MM.1S (cell line): Measurements from ENCODE around the gene METTL9.
"Not testable (repeated sequence)": the region's sequence is repeated elsewhere in the genome, so short reads cannot be mapped to it uniquely, and the experiment has no call there.

Experiments
- DNase-seq: peaks from one replicate; pipeline ENCODE4 v3.0.0-alpha.2; 2015
- H2AFZ ChIP-seq: fragments of 300-600 bp; sonication (generic); 2 replicates; pipeline ENCODE4 v1.6.0; 2016; ENCODE audit warnings: antibody characterized with exemption, low read length
- H3F3A ChIP-seq: fragments of 300-600 bp; sonication (generic); 2 replicates; pipeline ENCODE4 v1.6.1; 2016; ENCODE audit warnings: mild to moderate bottlenecking, antibody characterized with exemption, low read length, moderate library complexity, mixed read lengths; ENCODE audit not compliant: insufficient read depth
- H3K27ac ChIP-seq: fragments of 300-600 bp; sonication (generic); 2 replicates; pipeline ENCODE4 v1.5.1; 2016; ENCODE audit warnings: mild to moderate bottlenecking, low read length
- H3K27me3 ChIP-seq: fragments of 300-600 bp; sonication (generic); replicated peaks from 2 replicates; pipeline ENCODE4 v1.6.0; 2016; ENCODE audit warnings: low read length; ENCODE audit not compliant: insufficient read depth
- H3K36me3 ChIP-seq: fragments of 300-600 bp; sonication (generic); replicated peaks from 2 replicates; pipeline ENCODE4 v1.6.1; 2016; ENCODE audit warnings: mild to moderate bottlenecking, low read length, mixed read lengths; ENCODE audit not compliant: insufficient read depth
- H3K4me1 ChIP-seq: fragments of 300-600 bp; sonication (generic); 2 replicates; pipeline ENCODE4 v1.6.1; 2016; ENCODE audit warnings: low read length, mixed read lengths
- H3K4me2 ChIP-seq: fragments of 300-600 bp; sonication (generic); 2 replicates; pipeline ENCODE4 v1.6.0; 2016; ENCODE audit warnings: low read depth, low read length
- H3K4me3 ChIP-seq: fragments of 300-600 bp; sonication (generic); 2 replicates; pipeline ENCODE4 v1.5.1; 2016; ENCODE audit warnings: low read length, mixed read lengths
- H3K79me2 ChIP-seq: fragments of 300-600 bp; sonication (generic); 2 replicates; pipeline ENCODE4 v1.6.1; 2016; ENCODE audit warnings: mixed run types, low read length, mixed read lengths
- H3K9ac ChIP-seq: fragments of 300-600 bp; sonication (generic); 2 replicates; pipeline ENCODE4 v1.6.1; 2016; ENCODE audit warnings: low read length, mixed read lengths
- H3K9me2 ChIP-seq: fragments of 300-600 bp; sonication (generic); replicated peaks from 2 replicates; pipeline ENCODE4 v1.6.1; 2016; ENCODE audit warnings: mild to moderate bottlenecking, low read length, mixed read lengths; ENCODE audit not compliant: insufficient read depth
- H3K9me3 ChIP-seq: fragments of 300-600 bp; sonication (generic); replicated peaks from 2 replicates; pipeline ENCODE4 v1.6.1; 2016; ENCODE audit warnings: mild to moderate bottlenecking, low read length, mixed read lengths; ENCODE audit not compliant: insufficient read depth
- H4K20me1 ChIP-seq: fragments of 300-600 bp; sonication (generic); 2 replicates; pipeline ENCODE4 v1.6.1; 2016; ENCODE audit warnings: mild to moderate bottlenecking, low read length, moderate library complexity, mixed read lengths; ENCODE audit not compliant: insufficient read depth
- EZH2 ChIP-seq: fragments of 300-600 bp; sonication (generic); optimal IDR thresholded peaks from 2 replicates; pipeline ENCODE3; 2017; ENCODE audit warnings: low read depth, mild to moderate bottlenecking, antibody characterized with exemption, low read length, mixed read lengths
- EZH2phosphoT487 ChIP-seq: fragments of 300-600 bp; sonication (generic); IDR thresholded peaks from 2 replicates; pipeline ENCODE4 v1.6.1; 2018; ENCODE audit warnings: antibody characterized with exemption, low read length
- TF ChIP-seq, protein P1 (sequence below): fragments of 300-600 bp; sonication (generic); IDR thresholded peaks from 2 replicates; pipeline ENCODE4 v1.5.1; 2016; ENCODE audit warnings: antibody characterized with exemption, low read length, mixed read lengths

Gene METTL9

DNA sequence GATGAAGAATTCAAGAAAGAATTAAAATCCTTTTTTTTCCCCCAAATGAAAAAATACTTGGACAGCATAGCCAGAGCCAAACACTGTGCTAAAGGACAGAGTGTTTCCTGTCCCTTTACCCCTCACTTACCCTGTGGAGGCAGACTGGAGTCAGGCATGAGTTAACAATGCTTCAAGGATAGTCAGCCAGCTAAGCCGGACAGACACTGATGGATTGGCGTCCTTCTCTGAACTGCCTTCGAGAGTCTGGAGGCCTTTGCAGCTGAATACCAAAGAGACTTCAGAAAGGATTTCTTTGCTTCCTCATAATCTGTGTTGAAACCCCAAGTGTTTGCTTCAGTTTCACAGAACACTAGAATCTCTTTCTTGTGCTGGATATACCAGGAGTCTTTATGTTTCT lies 4.6 kb downstream of the METTL9 start:
- H4K20me1 ChIP-seq = no peaks in the 10 kb centered on the region
- TF ChIP-seq EZH2 (no peak), EZH2phosphoT487 (no peak)
- TF ChIP-seq, protein P1, sequence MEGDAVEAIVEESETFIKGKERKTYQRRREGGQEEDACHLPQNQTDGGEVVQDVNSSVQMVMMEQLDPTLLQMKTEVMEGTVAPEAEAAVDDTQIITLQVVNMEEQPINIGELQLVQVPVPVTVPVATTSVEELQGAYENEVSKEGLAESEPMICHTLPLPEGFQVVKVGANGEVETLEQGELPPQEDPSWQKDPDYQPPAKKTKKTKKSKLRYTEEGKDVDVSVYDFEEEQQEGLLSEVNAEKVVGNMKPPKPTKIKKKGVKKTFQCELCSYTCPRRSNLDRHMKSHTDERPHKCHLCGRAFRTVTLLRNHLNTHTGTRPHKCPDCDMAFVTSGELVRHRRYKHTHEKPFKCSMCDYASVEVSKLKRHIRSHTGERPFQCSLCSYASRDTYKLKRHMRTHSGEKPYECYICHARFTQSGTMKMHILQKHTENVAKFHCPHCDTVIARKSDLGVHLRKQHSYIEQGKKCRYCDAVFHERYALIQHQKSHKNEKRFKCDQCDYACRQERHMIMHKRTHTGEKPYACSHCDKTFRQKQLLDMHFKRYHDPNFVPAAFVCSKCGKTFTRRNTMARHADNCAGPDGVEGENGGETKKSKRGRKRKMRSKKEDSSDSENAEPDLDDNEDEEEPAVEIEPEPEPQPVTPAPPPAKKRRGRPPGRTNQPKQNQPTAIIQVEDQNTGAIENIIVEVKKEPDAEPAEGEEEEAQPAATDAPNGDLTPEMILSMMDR = no peak
- no peaks in the 10 kb centered on the region for H3K9me3 ChIP-seq
- no peaks in the 10 kb centered on the region for H3K36me3 ChIP-seq
- no peak overlapping the region for H3K4me2 ChIP-seq
- no peaks in the 10 kb centered on the region for H3K9me2 ChIP-seq
- H3K79me2 ChIP-seq = peaks cover 90% of the 10 kb centered on the region
- H3K27me3 ChIP-seq = no peaks in the 10 kb centered on the region
- H3K27ac ChIP-seq = no peak overlapping the region
- H3K4me3 ChIP-seq = no peak overlapping the region
- H3K4me1 ChIP-seq = peaks cover 19% of the 10 kb centered on the region
- H3F3A ChIP-seq = peaks cover 10% of the 10 kb centered on the region; the same call in 1 of the 2 replicates
- H2AFZ ChIP-seq = no peak overlapping the region
- no peak for DNase-seq
- no peak overlapping the region for H3K9ac ChIP-seq

- H2AFZ ChIP-seq, H3K9me2 ChIP-seq, H3K4me3 ChIP-seq, H3K36me3 ChIP-seq, H4K20me1 ChIP-seq, H3K9ac ChIP-seq, H3K4me2 ChIP-seq, H3K27ac ChIP-seq, H3K9me3 ChIP-seq, DNase-seq, H3F3A ChIP-seq, H3K27me3 ChIP-seq: not testable (repeated sequence)
- Histone ChIP-seq H3K79me2 (peaks cover 100% of the 10 kb centered on the region), H3K4me1 (peaks cover 17% of the 10 kb centered on the region)
Measured at GRCh38 chr16:21605848-21606247, 6.5 kb downstream of the METTL9 start.

GRCh38 chr16:21608639-21609328 lies 9.4 kb downstream of the METTL9 start:
- H3K9me2 ChIP-seq = no peaks in the 10 kb centered on the region

More at GRCh38 chr16:21608639-21609328, 9.4 kb downstream of the METTL9 start:
- Histone ChIP-seq H4K20me1 (no peaks in the 10 kb centered on the region), H3K4me3 (no peak overlapping the region), H3K9me3 (no peaks in the 10 kb centered on the region), H3K36me3 (no peaks in the 10 kb centered on the region), H3K4me2 (no peak overlapping the region), H3K79me2 (peaks cover 100% of the 10 kb centered on the region), H3K27me3 (no peaks in the 10 kb centered on the region), H3K27ac (no peak overlapping the region), H3K9ac (no peak overlapping the region), H3K4me1 (no peaks in the 10 kb centered on the region), H3F3A (no peaks in the 10 kb centered on the region), H2AFZ (no peak overlapping the region)
- TF ChIP-seq, protein P1 = no peak
- TF ChIP-seq EZH2 (no peak), EZH2phosphoT487 (no peak)
- DNase-seq = no peak
